Jurkat, Clone E6-1 (cell line): ENCODE data around the gene MCTP2.
"Not testable (repeated sequence)": the region's sequence is repeated elsewhere in the genome, so short reads cannot be mapped to it uniquely, and the experiment has no call there.

Experiments used
- DNase-seq: peaks from one replicate; pipeline ENCODE4 v3.0.0-alpha.2; 2011; ENCODE audit warnings: low read depth, low spot score
- H3K4me3 ChIP-seq: 2 replicates; pipeline ENCODE4 v1.5.1; 2011; ENCODE audit warnings: mild to moderate bottlenecking, low read length, control low read depth, moderate library complexity

MCTP2 gene

DNA sequence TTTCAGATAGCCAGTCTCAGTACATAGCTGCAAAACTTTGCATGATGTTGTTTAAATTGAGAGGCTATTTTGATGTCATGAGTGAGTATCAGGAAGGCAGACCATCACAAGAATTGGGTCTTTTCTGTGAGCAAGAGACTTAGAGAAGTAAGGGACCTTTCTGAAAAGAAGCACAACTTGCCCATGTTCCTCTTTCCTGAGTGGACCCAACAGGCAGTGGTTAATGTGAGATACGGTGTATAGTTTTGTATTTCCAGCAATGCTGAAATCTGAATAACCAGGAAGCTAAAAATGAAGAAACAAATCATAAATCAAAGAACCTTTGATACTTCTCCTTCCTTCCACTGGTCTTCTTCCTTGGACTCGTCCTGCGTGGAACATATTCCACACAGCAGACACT, 25.1 kb downstream of the MCTP2 start:
- H3K4me3 ChIP-seq, result no peak overlapping the region
- DNase-seq, result no peak

DNA sequence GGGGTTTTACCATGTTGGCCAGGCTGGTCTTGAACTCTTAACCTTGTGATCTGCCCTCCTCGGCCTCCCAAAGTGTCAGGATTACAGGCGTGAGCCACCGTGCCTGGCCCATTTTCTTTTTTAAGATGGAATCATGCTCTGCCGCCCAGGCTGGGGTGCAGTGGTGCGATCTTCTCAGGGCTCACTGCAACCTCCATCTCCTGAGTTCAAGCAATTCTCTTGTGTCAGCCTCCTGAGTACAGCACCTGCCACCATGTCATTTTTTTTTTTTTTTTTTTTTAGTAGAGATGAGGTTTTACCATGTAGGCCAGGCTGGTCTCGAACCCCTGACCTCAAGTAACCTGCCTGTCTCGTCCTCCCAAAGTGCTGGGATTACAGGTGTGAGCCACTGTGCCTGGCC, 26.4 kb downstream of the MCTP2 start:
- not testable (repeated sequence) for H3K4me3 ChIP-seq, DNase-seq

DNA sequence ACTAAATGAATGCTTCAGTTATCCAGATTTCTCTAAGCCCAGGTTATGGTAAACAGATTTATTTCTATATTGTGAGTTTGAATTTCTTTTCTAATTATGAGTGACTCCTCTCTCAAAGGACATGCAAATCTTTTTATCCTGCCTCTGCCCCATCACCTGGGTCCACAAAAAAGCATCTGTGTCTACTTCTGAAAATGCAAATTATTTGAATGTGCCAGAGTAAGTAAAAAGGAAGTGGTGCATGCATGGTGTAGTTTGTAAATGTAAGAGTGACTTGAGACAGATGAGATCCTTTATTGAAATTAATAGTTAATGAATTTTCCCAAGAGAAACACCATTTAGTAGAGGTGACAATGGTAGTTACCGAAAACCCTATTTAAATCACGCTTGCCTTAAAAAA, 26.9 kb downstream of the MCTP2 start:
- no peak overlapping the region for H3K4me3 ChIP-seq
- no peak for DNase-seq

DNA sequence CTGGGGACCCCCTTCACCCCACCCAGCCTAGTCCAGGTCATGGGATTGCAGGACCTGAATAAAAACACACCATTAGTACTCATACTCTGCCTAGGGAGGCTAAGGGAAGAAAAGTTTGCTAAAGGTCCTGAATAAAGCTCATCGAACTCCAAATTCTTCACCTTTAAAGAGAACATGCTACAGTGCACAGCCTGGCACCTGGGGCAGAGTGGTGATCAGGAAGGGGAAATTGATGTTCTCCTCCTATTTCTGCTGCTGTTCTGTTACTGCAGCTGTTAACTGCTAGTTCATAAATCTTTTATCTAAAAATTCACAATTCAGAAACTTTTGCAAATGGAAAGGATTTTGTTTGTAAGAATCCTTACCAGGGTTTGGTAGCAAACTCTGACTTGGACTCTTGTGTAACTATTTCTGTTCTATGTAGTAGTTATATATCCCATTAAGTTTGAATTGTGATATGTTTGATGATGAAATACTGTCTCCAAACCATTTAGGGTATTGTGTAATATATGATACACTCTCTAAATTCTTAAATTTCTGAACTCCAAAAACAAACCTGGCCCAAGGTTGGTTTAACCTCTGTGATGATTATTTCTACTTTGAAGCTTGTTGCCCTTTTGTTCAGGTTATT, 27.9 kb downstream of the MCTP2 start:
- DNase-seq, result no peak
- no peak overlapping the region for H3K4me3 ChIP-seq

DNA sequence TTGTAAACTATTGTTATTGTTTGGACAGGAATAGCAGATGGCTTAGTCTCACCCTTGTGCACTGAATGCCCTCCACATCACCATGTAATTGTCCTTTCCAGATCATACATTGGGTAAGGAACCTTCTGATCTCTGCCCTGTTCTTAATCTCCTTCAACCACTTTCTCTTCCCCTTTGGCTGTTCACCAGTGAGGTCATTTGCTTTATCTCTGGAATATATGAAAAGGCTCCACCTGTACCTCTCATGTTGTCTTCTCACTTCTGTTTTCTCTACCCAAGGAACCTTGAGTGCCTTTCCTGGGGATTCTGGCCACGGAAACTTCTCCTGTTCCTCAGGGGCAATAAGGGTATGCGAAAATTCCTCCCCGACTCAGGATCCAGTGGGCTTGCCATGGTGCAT, 28.5 kb downstream of the MCTP2 start:
- no peak for DNase-seq

DNA sequence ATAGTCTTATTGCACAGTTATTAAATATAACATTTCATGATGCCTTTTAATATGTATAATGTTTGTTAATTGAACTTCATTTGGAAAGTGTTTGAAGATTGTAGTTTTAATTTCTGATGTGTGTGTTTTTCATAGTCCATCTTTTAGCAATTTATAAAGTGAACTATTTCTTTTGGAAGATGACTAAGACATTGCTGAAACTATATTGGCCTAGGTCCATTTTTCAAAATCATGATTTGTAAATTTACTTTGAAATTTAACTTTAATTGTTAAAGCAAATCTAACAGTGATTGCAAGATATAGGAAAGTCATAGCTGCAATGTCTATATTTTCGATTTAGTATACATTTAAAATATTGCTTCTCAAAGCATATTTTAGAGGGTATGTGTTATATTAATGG, 30.8 kb downstream of the MCTP2 start:
- DNase-seq, result no peak
- no peak overlapping the region for H3K4me3 ChIP-seq

More for the DNA sequence above, 28.5 kb downstream of the MCTP2 start:
- no peak overlapping the region for H3K4me3 ChIP-seq

DNA sequence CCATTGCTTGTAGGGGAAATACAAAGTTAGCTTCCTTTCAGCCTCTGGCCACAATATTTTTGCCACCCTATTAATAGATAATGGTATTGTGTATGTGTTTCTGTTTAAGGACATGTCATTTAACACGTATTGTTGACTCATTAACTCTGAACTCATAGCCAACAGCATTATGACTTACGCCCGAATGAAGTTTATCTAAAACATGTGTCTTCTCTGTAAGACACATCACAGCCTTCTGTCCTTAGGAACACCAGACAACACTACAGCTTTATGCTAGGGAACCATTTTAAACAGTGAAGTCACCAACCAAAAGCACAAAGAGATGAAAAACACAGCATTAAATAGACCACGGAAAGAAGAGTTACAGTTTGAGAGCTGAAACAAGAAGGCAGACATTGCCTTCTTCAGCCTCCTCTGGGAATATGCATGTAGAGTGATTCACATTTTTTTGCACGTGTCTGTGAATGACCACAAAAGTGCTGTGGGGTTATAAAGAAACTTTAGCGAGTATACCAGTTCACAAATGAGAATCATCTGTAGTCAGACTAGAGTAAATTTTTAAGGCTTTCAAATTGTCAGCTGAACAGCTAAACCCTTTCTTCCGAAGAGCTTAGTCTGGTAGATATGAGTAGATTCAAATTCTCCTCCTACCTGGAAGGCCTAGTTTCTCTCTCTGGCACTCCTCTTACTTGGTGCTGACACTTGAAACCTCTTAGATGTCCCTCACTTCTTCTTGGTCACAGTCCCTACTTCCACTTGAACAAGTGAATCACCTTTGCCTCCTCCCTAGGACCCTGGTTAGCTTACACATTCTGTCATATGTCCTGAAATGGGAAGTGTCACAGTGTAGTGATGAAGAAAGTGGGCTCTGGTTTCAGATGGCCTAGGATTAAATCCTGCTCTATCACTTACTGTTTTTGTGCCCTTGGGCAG, 32.2 kb downstream of the MCTP2 start:
- no peak for DNase-seq
- no peak overlapping the region for H3K4me3 ChIP-seq

DNA sequence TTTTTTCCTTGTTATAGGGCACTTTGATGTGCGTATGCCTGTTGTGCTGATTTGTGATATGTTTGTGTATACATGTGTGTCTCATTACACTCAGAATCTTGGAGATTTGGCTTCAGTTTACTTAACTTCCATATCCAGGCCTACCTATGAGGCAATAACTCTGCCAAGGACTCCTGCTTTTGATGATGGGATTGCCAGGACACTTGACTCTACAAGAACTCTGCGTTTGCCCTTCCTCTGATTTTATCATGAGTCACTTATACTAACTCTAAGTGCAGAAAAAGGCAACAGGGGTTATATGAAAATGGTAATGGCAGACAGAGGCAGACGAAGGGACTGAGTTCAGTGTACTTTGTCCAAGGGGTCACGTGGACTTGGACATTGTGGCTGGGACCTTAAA, 33.6 kb downstream of the MCTP2 start:
- no peak overlapping the region for H3K4me3 ChIP-seq
- no peak for DNase-seq

DNA sequence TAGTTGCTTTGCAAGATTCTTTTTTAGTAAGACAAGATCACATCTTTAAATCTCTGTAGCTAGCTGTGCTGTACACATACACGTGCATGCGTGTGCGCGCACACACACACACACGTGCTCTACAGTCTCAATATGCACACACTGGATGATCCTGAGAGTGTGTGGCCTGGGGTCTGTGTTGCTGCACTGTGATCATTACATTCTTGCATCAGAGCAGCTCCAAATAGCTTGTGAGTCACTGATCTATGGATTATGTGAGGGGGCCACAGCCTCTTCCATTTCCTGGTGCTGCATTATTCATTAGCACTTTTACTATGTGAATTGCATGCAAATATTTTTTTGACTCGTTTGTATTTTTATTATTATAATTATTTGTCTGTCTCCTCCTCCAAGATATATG, 34.6 kb downstream of the MCTP2 start:
- no peak for DNase-seq
- no peak overlapping the region for H3K4me3 ChIP-seq

DNA sequence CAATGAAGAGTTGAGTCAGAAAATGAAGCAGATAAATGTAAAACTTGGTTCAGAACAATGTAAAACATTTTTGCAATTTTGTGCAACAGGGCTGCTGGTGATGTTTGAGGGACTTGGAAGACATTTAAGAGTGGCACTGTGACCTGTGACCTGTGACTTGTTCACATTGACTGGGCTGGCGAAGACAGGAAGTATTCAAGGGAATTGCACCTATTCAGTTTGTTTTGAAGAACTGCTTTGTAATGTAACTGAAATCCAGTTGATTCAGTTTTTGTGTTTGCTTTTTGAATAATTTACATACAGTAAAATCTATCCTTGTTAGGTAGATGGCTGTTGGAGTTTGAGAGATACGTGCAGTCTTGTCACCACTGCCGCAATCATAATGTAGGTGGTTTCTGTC, 35.4 kb downstream of the MCTP2 start:
- H3K4me3 ChIP-seq, result no peak overlapping the region

DNA sequence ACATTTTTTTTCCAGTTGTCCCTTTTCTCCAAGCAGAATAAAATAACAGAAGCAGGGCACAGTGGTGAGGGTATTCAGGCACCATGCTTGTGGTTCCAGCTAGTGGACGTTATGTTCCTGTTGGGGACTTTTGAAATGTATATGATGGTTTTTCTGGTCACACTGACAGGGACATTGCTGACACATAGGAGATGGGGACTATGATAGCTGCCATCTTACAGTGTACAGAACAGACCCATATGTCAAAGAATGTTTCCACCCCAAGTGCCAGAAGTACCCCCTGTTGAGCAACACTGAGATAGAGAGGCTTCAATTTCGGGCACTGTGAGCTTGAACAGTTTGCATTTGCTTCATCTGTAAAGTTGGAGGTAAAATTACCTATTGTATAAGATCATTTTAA, 38.6 kb downstream of the MCTP2 start:
- no peak for DNase-seq
- H3K4me3 ChIP-seq, result no peak overlapping the region

More for the DNA sequence above, 35.4 kb downstream of the MCTP2 start:
- no peak for DNase-seq

DNA sequence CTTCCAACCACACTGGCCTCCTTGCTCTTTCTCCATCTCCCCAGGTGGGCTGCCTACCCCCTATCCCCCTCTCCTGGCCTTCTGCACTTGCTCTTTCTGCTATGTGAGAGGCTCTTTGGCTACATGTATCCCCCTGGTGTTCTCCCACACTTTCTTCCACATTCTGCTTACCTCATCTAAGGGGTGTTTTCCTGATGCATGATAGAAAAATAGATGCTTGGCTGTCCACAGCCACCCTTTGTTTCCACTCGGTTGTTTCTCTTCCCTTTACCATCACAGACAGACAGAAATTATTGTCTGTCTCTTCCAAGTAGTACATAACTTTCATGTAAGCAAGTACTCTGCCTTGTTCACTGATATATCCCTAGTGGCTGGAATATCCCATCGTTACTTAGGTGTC, 39.2 kb downstream of the MCTP2 start:
- H3K4me3 ChIP-seq, result no peak overlapping the region

DNA sequence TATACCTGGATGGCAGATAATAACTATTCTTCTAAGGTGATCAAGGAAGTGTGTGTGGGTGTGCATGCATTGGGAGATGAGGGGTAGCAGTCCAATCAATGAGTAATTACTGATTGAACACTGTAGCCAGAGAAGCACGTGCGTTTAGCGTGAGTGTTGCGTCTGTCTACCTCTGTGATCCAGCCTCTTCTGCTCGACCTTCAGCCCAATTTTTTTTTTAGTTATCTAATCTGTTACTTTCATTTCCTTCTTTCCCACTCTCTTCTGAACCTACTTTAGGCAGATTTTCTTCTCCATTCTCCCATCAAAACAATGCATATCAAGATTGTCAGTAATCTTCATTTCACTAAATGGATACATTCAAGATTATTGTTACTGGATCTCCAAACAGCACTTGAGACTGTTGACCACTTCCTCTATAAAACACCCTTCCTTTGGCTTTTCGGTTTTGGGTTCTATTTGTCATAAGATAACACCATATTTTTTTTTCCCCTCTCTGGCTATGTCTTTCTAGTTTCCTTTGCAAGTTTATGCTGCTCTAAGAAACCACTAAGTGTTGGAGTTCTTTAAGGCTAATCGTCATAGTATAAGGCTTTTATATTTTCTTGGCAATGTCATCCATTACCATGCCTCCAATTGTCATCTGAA, 41.0 kb downstream of the MCTP2 start:
- H3K4me3 ChIP-seq, result no peak overlapping the region
- DNase-seq, result no peak

More for the DNA sequence above, 39.2 kb downstream of the MCTP2 start:
- DNase-seq, result no peak

DNA sequence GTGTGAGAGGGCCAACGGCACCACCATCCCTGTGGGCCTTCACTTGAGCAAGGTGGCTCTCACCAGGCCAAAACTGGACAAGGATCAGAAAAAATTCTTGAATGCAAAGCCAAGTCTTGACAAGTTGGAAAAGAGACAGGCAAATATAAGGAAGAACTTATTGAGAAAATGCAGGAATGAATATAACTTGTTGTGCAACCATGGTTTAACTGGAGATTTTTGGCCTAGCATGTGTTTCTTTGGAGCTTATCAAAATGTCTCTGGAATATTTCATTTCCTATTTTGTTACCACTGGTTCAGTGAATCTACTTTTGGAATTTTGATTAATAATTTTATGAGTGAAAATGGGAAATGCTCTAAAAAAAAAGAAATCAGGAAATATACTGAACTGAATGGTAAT, 42.5 kb downstream of the MCTP2 start:
- DNase-seq, result no peak
- no peak overlapping the region for H3K4me3 ChIP-seq

DNA sequence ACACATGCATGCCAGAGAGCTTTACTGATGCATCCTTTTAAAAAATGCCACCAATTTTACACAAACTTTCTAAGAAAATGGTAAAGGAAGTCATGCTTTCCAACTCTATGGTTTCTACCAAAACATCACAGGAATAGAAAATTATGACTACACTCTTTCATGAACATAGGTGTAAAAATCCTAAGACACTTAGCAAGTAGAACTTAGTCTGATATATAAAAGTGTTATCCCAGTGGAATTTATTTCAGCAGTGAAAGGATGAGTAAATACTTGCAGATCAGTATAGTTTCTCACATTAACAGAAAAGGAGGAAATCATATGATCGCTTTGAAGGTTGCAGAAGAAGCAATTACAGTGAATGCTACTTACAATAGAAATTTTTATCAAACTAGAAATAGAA, 43.4 kb downstream of the MCTP2 start:
- H3K4me3 ChIP-seq, result no peak overlapping the region
- no peak for DNase-seq

DNA sequence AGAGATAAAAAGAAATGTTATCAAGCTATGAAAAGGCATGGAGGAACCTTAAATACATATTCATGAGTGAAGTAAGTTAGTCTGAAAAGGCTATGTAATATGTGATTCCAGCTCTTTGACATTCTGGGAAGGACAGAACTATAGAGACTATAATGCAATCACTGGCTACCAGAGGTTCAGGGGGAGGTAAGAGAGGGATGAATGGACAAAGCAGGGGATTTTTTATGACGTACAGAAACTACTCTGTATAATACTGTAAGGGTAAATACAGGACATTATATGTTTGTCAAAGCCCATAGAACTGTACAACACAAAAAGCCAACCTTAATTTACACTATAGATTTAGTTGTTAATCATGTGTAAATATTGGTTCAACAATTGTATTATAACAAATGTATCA, 46.1 kb downstream of the MCTP2 start:
- DNase-seq, result no peak
- H3K4me3 ChIP-seq, result no peak overlapping the region

DNA sequence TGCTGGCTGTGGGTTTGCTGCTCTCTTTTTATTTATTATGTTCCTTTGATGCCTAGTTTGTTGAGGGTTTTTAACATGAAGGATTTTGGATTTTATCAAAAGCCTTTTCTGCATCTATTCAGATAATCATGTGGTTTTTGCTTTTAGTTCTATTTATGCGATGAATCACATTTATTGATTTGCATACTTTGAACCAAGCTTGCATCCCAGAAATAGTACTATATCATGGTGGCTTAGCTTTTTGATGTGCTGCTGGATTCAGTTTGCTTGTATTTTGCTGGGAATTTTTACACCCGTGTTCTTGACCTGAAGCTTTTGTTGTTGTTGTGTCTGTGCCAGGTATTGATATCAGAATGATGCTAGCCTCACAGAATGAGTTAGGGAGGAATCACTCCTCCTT, 48.4 kb downstream of the MCTP2 start:
- no peak overlapping the region for H3K4me3 ChIP-seq
- DNase-seq, result no peak

DNA sequence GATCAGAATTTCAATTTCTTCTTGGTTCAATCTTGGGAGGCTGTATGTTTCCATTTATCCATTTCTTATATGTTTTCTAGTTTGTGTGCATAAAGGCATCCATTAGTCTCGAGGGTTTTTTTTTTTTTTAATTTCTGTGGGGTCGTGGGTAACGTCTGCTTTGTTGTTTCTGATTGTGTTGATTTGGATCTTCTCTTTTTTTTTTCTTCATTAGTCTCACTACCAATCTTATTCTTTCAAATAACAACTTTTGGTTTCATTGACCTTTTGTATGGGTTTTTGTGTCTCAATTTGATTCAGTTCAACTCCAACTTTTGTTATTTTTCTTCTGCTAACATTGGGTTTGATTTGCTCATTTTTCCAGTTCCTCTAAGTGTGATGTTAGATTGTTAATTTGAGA, 48.9 kb downstream of the MCTP2 start:
- no peak overlapping the region for H3K4me3 ChIP-seq
- DNase-seq, result no peak

DNA sequence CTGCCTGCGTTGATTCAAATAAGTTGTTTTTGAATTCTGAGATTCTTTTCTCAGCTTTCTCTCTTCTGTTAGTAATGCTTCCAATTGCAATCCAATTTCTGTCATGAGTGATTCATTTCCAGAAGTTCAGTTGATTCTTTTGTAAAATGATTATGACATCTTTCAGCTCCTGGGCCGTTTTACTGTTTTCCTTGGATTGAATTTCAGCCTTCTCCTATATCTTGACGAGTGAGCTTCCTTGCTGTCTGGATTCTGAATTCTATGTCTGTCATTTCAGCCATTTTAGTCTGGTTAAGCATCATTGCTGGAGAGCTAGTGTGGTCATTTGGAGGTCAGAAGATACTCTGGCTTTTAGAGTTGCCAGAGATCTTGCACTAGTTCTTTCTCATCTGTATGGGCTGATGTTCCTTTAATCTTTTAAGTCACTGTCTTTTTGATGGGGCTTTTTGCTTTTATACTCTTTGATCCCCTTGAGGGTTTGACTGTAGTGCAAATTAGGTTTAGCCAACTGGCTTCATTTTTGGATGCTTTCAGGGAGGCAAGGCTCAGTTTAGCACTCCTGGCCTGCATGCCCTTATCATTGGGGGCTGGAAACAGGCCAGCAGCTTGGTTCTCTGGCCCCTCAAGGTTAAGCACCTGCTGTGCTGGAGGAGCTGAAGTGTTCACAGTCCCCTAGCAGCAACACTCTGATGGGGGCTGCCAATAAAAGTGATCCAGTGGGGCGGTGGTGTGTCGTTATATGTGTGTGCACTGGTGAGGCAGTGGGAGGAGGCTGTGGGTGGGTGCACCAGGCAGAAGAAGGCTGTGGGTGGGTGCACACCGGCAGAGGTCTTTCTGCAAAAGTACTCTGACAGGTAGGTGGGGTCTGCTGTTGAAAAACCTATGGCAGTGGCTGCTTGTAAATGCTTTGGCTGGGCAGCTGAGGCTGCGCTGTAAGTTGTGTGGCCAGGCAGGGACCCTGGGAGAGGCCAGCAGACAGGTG, 51.2 kb downstream of the MCTP2 start:
- H3K4me3 ChIP-seq, result no peak overlapping the region
- DNase-seq, result no peak
